Adrenal gland (tissue), 12 donors: ENCODE data around the gene KRT72. TPM values are rescaled to one million over a fixed set of nuclear protein-coding genes. Genes with fewer than 3 reads are reported as not detected.

ENCODE experiments used
- DNase-seq, 7 donors: peaks; one replicate each; pipeline ENCODE4 v3.0.0-alpha.2; 2019 to 2020
- H3K27ac ChIP-seq, 5 donors: fragments of 200-600 bp; sonication (generic) in 4 of 5; 1 replicate in 3 of 5; 2 replicates in 2 of 5; pipeline versions ENCODE4 v1.5.1 to v1.8.0; 2016 to 2020; ENCODE audit warnings: mild to moderate bottlenecking in 1 of 5
- H3K27me3 ChIP-seq: fragments of 200-600 bp; 2 replicates; pipeline ENCODE4 v1.8.0; 2021
- H3K36me3 ChIP-seq, 2 donors: fragments of 200-600 bp; replicated peaks in 1 of 2; 1 replicate in 1 of 2; 2 replicates in 1 of 2; pipeline versions ENCODE4 v1.5.1 to v1.8.0; 2018 to 2022
- H3K4me1 ChIP-seq, 2 donors: fragments of 200-600 bp; replicated peaks in 1 of 2; 1 replicate in 1 of 2; 2 replicates in 1 of 2; pipeline versions ENCODE4 v1.5.1 to v1.8.0; 2018 to 2021
- H3K4me3 ChIP-seq, 4 donors: fragments of 200-600 bp; sonication (generic) in 3 of 4; one replicate each; pipeline ENCODE4 v1.5.1; 2016 to 2018
- H3K9me3 ChIP-seq, 3 donors: fragments of 200-600 bp; sonication (generic) in 1 of 3; replicated peaks in 1 of 3; 1 replicate in 2 of 3; 2 replicates in 1 of 3; pipeline versions ENCODE4 v1.5.1 to v1.8.0; 2016 to 2021
- CTCF ChIP-seq, 6 experiments: fragments of 450-650 bp in 4 of 6; fragments of 200-600 bp in 2 of 6; sonication (generic) in 1 of 6; IDR thresholded peaks; 1 replicate in 5 of 6; 2 replicates in 1 of 6; pipeline versions ENCODE4 v1.5.1 to v1.8.0; 2016 to 2021; ENCODE audit warnings: antibody characterized with exemption in 6 of 6, mild to moderate bottlenecking in 2 of 6, moderate library complexity in 1 of 6
- POLR2A ChIP-seq, 2 donors: fragments of 450-650 bp; IDR thresholded peaks; one replicate each; pipeline ENCODE4 v1.6.1; 2017; ENCODE audit warnings: antibody characterized with exemption in 2 of 2, mild to moderate bottlenecking in 2 of 2, moderate library complexity in 1 of 2
- WGBS, 4 donors: extraction: QIAGEN DNeasy Blood & Tissue Kit in 2 of 4; methylation state at CpG; one replicate each; pipeline versions ENCODE4 v1.1.5 to v1.1.7; 2013 to 2017; 5-methylcytosine and 5-hydroxymethylcytosine counted together
- intact Hi-C, 2 donors: fragments of 100-400 bp; cut with DNase I; formaldehyde crosslinking; loops; one replicate each; pipeline versions ENCODE4 v1.14.1 to v1.15.0; 2022 to 2023
- polyA plus RNA-seq, 3 donors: library from polyadenylated mRNA; stranded (reverse); fragments of 200-250 nt in 2 of 3; fragments of 350-450 nt in 1 of 3; fragmentation: Illumina TruSeq in 1 of 3; extraction: RNeasy Lipid Tissue Mini Kit (QIAGEN cat#74804) in 1 of 3; gene quantifications; one replicate each; pipeline ENCODE4 v1.2.3, GENCODE V29; 2013 to 2014
- total RNA-seq, 9 donors: library from RNA; depleted of rRNA in 4 of 9; stranded (reverse); fragments of >200 nt in 4 of 9; fragments of 120-200 nt in 1 of 9; fragmentation: NEBNext Ultra II Directional in 1 of 9; extraction: Animal tissue kit (Norgen Biotek cat#: 25700) in 1 of 9; gene quantifications; one replicate each; pipeline versions ENCODE4 v1.1.0 to v1.2.4, GENCODE V29; 2013 to 2023
- donor health status: healthy with polysubstance abuse.
- donor health status: Bipolar disorder and iron deficiency.
- donor health status: DM: yes; HTN: yes; CAD: no.
- donor health status: DM: no; HTN: no; CAD: no.
- donor health status: DM: no; HTN: no; CAD: no.
- donor health status: DM: yes; HTN: yes; CAD: no.

KRT72 gene
- total and polyA plus RNA-seq, 12 donors: 0.14 to 2.7 TPM; not detected in 10

DNA sequence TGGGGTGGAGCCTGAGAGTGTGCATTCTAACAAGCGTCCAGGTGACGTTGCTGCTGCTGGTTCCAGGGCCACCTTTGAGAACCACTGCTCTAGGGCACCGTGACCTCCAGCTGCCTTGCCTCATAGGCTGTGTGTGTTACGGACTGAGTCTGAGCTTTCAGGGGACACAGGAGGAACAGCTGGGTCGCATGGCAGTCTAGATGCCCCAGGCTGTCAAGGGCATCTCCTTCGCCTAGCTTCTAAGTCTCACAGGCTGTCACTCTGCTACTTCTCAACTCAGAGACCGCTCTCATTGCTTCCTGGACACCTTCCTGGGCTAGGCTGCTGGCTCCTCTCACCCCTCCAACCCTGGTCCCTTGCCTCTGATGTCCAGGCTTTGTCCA lies 16.1 kb upstream of the KRT72 start:
- Histone ChIP-seq H3K27ac (no peak overlapping the region), H3K27me3 (no peaks in the 10 kb centered on the region), H3K4me1 (no peaks in the 10 kb centered on the region), H3K36me3 (no peaks in the 10 kb centered on the region), H3K9me3 (no peaks in the 10 kb centered on the region), H3K4me3 (no peak overlapping the region)
- no peak for DNase-seq
- intact Hi-C loops: no loop called here
- 79 to 100% (median 81%) methylated on average over 2 to 7 of the region's 7 CpGs for WGBS, 4 donors
- TF ChIP-seq CTCF (IDR thresholded peaks at IDR 0.05) (no peak), POLR2A (IDR thresholded peaks at IDR 0.05) (no peak)

GRCh38 chr12:52616680-52617402 lies 15.6 kb upstream of the KRT72 start:
- H3K27ac ChIP-seq: no peak overlapping the region
- H3K4me3 ChIP-seq: no peak overlapping the region
- TF ChIP-seq CTCF (IDR thresholded peaks at IDR 0.05) (no peak), POLR2A (IDR thresholded peaks at IDR 0.05) (no peak)
- intact Hi-C loops: no loop called here
- H3K36me3 ChIP-seq: no peaks in the 10 kb centered on the region
- H3K4me1 ChIP-seq: no peaks in the 10 kb centered on the region
- 82 to 86% (median 84%) methylated on average over 10 of the region's 10 CpGs for WGBS, 4 donors
- no peaks in the 10 kb centered on the region for H3K9me3 ChIP-seq
- no peak for DNase-seq
- no peaks in the 10 kb centered on the region for H3K27me3 ChIP-seq

DNA sequence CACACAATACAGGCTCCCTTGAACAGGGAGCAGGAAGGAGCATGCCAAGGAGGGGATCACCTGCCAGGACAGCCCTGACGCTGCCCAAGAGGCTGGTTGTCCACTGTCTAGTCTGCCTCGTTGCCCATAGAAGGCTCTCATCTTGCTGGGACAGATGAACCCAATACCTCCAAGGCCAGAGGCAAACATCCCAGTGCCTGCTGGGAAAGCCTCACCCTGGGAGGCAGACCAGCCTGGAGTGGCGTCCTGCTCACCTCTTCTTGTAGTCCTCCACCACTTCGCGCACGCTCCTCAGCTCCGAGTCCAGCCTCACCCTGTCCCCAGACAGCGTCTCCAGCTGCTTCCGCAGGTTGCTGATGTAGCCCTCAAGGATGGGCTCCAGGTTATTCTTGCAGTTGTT lies 14.6 kb upstream of the KRT72 start:
- TF ChIP-seq POLR2A (IDR thresholded peaks at IDR 0.05) (no peak), CTCF (IDR thresholded peaks at IDR 0.05) (no peak)
- 83 to 88% (median 87%) methylated on average over 7 to 9 of the region's 9 CpGs for WGBS, 4 donors
- intact Hi-C loops: no loop called here

GRCh38 chr12:52615208-52615868 lies 14.1 kb upstream of the KRT72 start:
- Histone ChIP-seq H3K4me3 (no peak overlapping the region), H3K36me3 (no peaks in the 10 kb centered on the region), H3K4me1 (no peaks in the 10 kb centered on the region), H3K9me3 (no peaks in the 10 kb centered on the region), H3K27me3 (no peaks in the 10 kb centered on the region), H3K27ac (no peak overlapping the region)
- no peak for TF ChIP-seq CTCF (IDR thresholded peaks at IDR 0.05)
- intact Hi-C loops: no loop called here
- 58 to 61% (median 60%) methylated on average over 6 of the region's 6 CpGs for WGBS, 4 donors
- DNase-seq: no peak

More for the DNA sequence above, 14.6 kb upstream of the KRT72 start:
- no peak overlapping the region for H3K4me3 ChIP-seq
- no peaks in the 10 kb centered on the region for H3K27me3 ChIP-seq
- no peaks in the 10 kb centered on the region for H3K9me3 ChIP-seq
- DNase-seq: no peak
- H3K4me1 ChIP-seq: no peaks in the 10 kb centered on the region
- no peaks in the 10 kb centered on the region for H3K36me3 ChIP-seq
- no peak overlapping the region for H3K27ac ChIP-seq
